ENCODE measurements around the gene HNRNPC.
"Not testable (repeated sequence)": the region's sequence is repeated elsewhere in the genome, so short reads cannot be mapped to it uniquely, and the experiment has no call there.

Gene HNRNPC

GRCh38 chr14:21191261-21191808 is 77.9 kb downstream of the HNRNPC start:
- no peak for DNase-seq

- DNase-seq = no peak
Measured at GRCh38 chr14:21185491-21185890, 83.8 kb downstream of the HNRNPC start.

GRCh38 chr14:21184254-21184653 is 85.0 kb downstream of the HNRNPC start:
- DNase-seq = no peak

- DNase-seq = no peak
Measured at GRCh38 chr14:21182166-21182565, 87.1 kb downstream of the HNRNPC start.

- no peak for DNase-seq
Measured at GRCh38 chr14:21171128-21171527, 98.1 kb downstream of the HNRNPC start.

GRCh38 chr14:21169573-21169972 is 99.7 kb downstream of the HNRNPC start:
- DNase-seq = no peak

- DNase-seq = no peak
Measured at GRCh38 chr14:21168055-21168454, 101.2 kb downstream of the HNRNPC start.

GRCh38 chr14:21165670-21166069 is 103.6 kb downstream of the HNRNPC start:
- DNase-seq = not testable (repeated sequence)

GRCh38 chr14:21165002-21165605 is 104.1 kb downstream of the HNRNPC start:
- DNase-seq = not testable (repeated sequence)

GRCh38 chr14:21163871-21164291 is 105.4 kb downstream of the HNRNPC start:
- no peak for DNase-seq

- DNase-seq = no peak
Measured at GRCh38 chr14:21162081-21162480, 107.2 kb downstream of the HNRNPC start.

GRCh38 chr14:21160061-21160610 is 109.1 kb downstream of the HNRNPC start:
- DNase-seq = no peak
